SU-DHL-6 (cell line): ENCODE measurements around the gene LAPTM5.

Source experiments
- CTCF ChIP-seq: fragments of 200-600 bp; sonication (generic); IDR thresholded peaks from one replicate; pipeline ENCODE4 v1.5.1; 2017; ENCODE audit warnings: antibody characterized with exemption, mild to moderate bottlenecking, low read length, moderate library complexity; ENCODE audit not compliant: insufficient read depth, poor library complexity, severe bottlenecking
- EZH2phosphoT487 ChIP-seq: fragments of 200-600 bp; sonication (generic), shearing (Covaris generic); conservative IDR thresholded peaks from 2 replicates; pipeline ENCODE4 v1.6.1; 2018; ENCODE audit warnings: mild to moderate bottlenecking, antibody characterized with exemption, low read length, moderate library complexity, mixed read lengths

DNA sequence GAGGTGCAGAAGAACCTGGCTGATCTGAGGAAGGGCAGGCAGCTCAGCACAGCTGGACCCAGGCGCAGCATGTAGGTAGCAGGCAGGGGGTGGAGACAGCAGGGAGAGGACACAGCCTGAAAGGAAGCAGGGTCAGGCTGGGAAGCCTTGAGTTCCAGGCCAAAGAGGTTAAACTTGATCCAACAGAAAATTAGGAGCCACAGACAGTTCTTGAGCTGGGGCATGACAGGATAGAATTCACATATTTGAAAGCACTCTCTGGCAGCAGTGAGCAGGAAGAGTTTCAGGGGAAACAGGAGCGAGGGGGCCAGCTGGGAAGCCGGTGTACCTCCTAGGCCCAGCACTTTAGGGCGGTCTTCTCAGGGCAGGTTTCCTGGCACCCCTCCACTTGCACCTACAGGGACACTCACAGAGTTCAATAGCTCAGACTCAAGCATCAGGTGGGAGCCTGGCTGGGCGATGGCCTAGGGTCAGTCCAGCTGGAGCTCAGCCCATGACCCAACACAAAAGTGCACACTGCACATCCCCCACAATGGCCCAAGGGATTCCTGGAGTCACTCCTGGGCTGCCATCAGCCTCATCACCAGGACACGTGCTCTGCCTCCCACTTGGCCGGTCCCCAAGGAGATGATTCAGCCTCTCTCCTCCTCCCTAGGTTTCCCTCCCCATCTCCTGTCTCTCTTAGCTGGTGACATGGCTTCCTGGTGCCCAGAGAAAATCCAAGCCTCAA, 56.9 kb downstream of the LAPTM5 start:
- TF ChIP-seq CTCF, result no peak
- TF ChIP-seq EZH2phosphoT487, result no peak
